ENCODE data around the gene AKNA. TPM values are rescaled to one million over a fixed set of nuclear protein-coding genes. Genes with fewer than 3 reads are reported as not detected.

The AKNA gene
- total RNA-seq, 3 donors from 2014 or later, result 29.3 to 45.1 (median 44.9) TPM

DNA sequence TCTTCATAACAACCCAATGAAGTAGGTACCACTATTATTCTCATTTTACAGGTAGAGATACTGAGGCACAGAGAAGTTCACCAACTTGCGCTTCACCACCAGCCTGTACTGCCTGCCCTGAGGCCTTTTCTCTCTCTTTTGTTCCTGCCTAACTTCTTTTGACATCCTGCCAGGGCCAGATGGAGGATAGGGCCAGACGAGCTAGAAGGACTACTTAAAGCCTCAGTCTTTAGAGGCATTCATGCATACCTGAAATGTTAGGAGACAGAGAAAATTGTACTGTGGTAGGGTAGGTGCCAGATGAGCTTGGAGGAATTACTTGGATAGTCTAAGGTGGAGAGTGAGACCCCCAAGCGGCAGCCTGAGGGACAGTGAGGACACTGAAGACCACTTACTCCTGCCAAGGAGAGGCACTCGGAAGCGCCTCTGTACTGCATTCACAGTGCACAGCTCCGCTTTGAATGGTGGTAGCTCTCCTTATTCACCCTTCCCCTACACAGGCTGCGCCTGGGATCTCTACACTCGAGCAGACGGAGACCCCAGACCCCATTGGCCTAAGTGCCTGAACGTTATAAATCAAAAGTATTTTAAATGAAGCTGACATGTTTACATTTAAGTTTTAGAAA lies 71.1 kb downstream of the AKNA start:
- peak in 1 of 3 donors; percentile 14 for DNase-seq
- H3K36me3 ChIP-seq (ENCODE audit: low read depth), result no peaks in the 10 kb centered on the region
- H3K4me3 ChIP-seq, result no peak overlapping the region
- no peak for ATAC-seq
- TF ChIP-seq, protein P1, sequence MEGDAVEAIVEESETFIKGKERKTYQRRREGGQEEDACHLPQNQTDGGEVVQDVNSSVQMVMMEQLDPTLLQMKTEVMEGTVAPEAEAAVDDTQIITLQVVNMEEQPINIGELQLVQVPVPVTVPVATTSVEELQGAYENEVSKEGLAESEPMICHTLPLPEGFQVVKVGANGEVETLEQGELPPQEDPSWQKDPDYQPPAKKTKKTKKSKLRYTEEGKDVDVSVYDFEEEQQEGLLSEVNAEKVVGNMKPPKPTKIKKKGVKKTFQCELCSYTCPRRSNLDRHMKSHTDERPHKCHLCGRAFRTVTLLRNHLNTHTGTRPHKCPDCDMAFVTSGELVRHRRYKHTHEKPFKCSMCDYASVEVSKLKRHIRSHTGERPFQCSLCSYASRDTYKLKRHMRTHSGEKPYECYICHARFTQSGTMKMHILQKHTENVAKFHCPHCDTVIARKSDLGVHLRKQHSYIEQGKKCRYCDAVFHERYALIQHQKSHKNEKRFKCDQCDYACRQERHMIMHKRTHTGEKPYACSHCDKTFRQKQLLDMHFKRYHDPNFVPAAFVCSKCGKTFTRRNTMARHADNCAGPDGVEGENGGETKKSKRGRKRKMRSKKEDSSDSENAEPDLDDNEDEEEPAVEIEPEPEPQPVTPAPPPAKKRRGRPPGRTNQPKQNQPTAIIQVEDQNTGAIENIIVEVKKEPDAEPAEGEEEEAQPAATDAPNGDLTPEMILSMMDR (IDR thresholded peaks at IDR 0.05), result no peak
- no peaks in the 10 kb centered on the region for H3K9me3 ChIP-seq
- no peaks in the 10 kb centered on the region for H3K4me1 ChIP-seq (ENCODE audit: low read depth)
- intact Hi-C loops (cut with DNase I, micrococcal nuclease), result no loop called here

DNA sequence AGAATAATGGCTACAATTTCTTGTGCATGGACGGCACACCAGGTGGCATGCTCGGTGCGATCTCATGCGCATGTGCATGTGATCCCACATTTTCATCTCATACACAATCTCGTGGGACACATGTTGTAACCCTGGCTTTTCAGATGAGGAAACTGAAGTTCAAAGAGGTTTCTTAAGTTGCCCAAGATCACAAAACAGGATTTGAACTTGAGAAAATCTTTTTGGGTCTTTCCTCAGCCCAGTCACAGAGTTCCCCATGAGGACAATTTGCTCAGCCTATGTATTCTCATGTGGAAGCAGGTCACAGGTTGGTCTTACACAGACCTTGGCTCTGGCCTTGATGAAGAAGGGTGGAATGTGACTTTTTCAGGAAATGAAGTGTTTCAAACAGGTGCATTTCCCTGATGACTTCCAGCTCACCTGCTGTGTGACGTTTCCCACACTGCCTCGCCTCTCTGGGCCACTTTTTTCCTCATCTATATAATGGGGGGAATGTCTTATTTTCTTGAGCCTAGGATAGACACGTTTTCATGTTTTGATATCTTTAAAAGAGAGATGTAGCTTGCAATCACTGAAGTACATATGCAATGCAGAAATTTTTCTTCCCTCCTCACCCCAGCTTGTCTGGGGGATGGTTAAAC lies 71.9 kb downstream of the AKNA start:
- intact Hi-C loops (cut with DNase I, micrococcal nuclease), result no loop called here
- Histone ChIP-seq H3K4me1 (ENCODE audit: low read depth) (no peaks in the 10 kb centered on the region), H3K36me3 (ENCODE audit: low read depth) (no peaks in the 10 kb centered on the region), H3K4me3 (no peak overlapping the region), H3K9me3 (no peaks in the 10 kb centered on the region)
- TF ChIP-seq, protein P1 (IDR thresholded peaks at IDR 0.05), result no peak
- ATAC-seq (no peak), DNase-seq (peak in 1 of 3 donors; percentile 13)

DNA sequence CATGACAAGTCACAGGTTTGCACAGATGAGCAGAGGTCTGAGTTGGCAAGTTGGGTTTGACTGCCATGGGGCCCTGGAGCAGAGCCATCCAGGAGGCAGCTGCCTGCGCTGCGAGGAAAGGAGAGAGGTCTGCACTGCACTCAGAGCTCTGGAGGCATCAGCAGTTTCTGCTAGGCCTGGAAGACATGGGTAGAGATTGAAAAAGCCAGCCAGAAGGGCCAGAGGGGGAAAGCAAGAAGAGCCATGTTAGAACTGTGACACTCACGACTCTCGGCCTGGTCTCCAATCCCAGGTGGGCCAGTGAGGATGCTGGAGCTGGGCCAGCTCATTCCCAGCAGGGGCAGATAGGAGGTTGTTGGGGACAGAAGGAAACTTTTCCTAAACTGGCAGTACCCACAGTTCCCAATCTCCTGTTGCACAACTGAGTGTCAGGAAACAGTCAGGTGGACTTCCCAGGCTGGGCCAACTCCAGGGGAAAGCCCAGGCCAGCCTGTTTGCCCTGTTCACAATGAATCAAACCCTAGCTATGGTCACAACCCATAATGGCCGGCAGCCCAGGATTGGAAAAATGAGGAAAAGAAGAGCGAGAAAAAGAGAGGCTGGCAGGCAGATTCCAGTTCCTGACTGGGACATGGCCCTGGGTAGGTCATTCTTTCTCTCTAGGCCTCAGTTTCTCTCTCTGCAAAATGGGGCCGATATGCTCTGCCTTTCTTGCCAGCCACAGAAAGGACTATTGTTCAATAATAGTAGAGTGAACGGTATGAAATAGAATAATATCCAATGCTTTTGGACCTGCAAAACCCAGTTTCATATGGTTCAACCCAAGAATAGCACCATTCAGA lies 72.7 kb downstream of the AKNA start:
- TF ChIP-seq, protein P1 (IDR thresholded peaks at IDR 0.05), result no peak
- Histone ChIP-seq H3K4me3 (no peak overlapping the region), H3K9me3 (no peaks in the 10 kb centered on the region), H3K36me3 (ENCODE audit: low read depth) (no peaks in the 10 kb centered on the region), H3K4me1 (ENCODE audit: low read depth) (no peaks in the 10 kb centered on the region)
- no peak for ATAC-seq
- DNase-seq, result peak in 1 of 3 donors; percentile 33
- intact Hi-C loops (cut with DNase I, micrococcal nuclease), result no loop called here

DNA sequence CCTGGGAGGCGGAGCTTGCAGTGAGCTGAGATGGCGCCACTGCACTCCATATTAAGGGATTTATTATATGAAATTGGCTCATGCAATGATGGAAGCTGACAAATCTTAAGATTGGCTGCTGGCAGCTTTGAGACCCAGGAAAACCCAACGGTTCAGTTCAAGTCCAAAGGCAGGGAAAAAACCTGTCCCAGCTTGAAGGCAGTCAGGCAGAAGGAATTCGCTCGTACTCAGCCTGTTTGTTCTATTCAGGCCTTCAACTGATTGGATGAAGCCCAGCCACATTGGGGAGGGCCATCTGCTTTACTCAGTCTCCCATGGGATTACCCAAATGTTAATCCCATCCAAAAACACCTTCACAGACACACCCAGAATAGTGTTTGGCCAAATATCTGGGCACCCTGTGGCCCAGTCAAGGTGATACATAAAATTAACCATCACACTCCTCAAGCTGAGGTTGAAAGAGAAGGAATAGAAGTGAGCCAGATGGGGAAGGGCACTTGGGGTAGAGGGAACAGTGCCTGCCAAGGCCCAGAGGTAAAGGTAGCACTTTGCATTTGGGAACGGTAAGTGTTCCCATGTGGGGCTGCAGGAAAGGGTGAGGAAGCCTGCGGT lies 73.4 kb downstream of the AKNA start:
- no peaks in the 10 kb centered on the region for H3K9me3 ChIP-seq
- H3K4me1 ChIP-seq (ENCODE audit: low read depth), result no peaks in the 10 kb centered on the region
- H3K36me3 ChIP-seq (ENCODE audit: low read depth), result no peaks in the 10 kb centered on the region
- intact Hi-C loops (cut with DNase I, micrococcal nuclease), result no loop called here
- ATAC-seq (no peak), DNase-seq (no peak)
- TF ChIP-seq, protein P1 (IDR thresholded peaks at IDR 0.05), result no peak
- H3K4me3 ChIP-seq, result no peak overlapping the region

DNA sequence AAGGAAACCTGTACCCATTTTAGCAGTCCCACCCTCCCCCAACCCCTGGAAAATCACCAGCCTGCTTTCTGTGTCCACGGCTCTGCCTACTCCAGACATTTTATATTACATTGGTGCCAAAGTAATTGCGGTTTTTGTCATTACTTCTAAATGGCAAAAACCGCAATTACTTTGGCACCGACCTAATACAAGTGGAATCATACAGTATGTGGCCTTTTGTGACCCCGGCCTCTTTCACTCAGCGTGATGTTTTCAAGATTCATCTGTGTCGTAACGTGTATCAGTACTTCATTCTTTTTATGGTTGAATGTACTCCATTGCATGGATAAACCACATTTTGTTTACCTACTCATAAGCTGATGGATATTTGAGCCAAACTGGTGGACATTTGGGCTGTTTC lies 74.6 kb downstream of the AKNA start:
- no peaks in the 10 kb centered on the region for H3K4me1 ChIP-seq (ENCODE audit: low read depth)
- no peak for ATAC-seq
- TF ChIP-seq, protein P1 (IDR thresholded peaks at IDR 0.05), result no peak
- DNase-seq, result peak in 1 of 3 donors; percentile 4
- H3K4me3 ChIP-seq, result no peak overlapping the region
- intact Hi-C loops (cut with DNase I, micrococcal nuclease), result no loop called here
- H3K36me3 ChIP-seq (ENCODE audit: low read depth), result no peaks in the 10 kb centered on the region
- H3K9me3 ChIP-seq, result no peaks in the 10 kb centered on the region
